ENCODE results near the gene CLEC4A.
"Not testable (repeated sequence)": the region's sequence is repeated elsewhere in the genome, so short reads cannot be mapped to it uniquely, and the experiment has no call there.

DNA sequence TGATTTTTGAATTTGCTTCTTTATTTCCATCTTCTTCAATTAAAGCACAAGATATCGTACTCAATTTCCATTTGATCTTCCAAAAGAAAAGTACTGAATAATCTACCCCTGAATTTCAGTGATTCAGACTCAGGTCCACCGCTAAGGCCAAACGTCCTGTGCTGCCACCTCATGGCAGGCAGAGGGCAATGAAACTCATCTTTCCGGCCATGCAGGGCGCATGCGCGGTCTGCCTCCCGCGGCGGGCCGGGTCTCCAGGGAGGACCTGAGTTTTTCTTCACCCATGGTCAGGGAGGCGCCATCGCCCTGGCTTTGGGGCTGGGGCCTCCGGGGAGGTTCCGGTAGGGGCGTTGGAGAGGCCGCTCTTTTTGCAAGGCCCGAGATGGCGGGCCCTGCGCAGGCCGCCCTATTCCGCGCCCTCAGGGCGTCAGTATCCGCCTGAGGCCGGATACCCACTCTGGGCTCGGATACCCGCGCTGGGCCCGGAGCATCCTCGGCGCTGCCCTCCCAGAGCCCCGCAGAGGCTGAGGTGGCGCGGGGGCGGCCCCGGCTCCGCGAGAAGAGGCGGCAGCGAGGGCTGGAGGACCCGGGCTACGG, 56.7 kb downstream of the CLEC4A start:
- TF ChIP-seq POLR2AphosphoS5 (IDR thresholded peaks at IDR 0.05; ENCODE audit: borderline replicate concordance, low read depth, low read length): peak; percentile 22; the same call in 1 of the 2 replicates
- not testable (repeated sequence) for TF ChIP-seq EZH2 (IDR thresholded peaks at IDR 0.05)
